OCI-LY3 (cell line): ENCODE data around the gene ROCK1.
"Not testable (repeated sequence)": the region's sequence is repeated elsewhere in the genome, so short reads cannot be mapped to it uniquely, and the experiment has no call there.

Experiments used
- H2AFZ ChIP-seq: fragments of 200-600, 300-600 bp; shearing (Covaris generic); 2 replicates; pipeline ENCODE4 v1.6.0; 2014; ENCODE audit warnings: antibody characterized with exemption, low read depth, low read length
- H3K27ac ChIP-seq: fragments of 200-600, 300-600 bp; sonication (generic); 2 replicates; pipeline ENCODE4 v1.5.1; 2014; ENCODE audit warnings: mild to moderate bottlenecking, low read length, moderate library complexity, mixed read lengths
- H3K27me3 ChIP-seq: fragments of 200-600, 300-600 bp; sonication (generic); 2 replicates; pipeline ENCODE4 v1.6.1; 2014; ENCODE audit warnings: low read depth, low read length, mixed read lengths
- H3K36me3 ChIP-seq: fragments of 200-600, 300-600 bp; sonication (generic); replicated peaks from 2 replicates; pipeline ENCODE3; 2014; ENCODE audit warnings: low read depth, low read length, mixed read lengths
- H3K4me1 ChIP-seq: fragments of 300-600, 200-600 bp; sonication (generic); 2 replicates; pipeline ENCODE4 v1.6.1; 2014; ENCODE audit warnings: low read length, mixed read lengths
- H3K4me2 ChIP-seq: fragments of 200-600, 300-600 bp; sonication (generic); 2 replicates; pipeline ENCODE4 v1.6.1; 2014; ENCODE audit warnings: low read length, mixed read lengths
- H3K4me3 ChIP-seq: fragments of 300-600, 200-600 bp; sonication (generic); 2 replicates; pipeline ENCODE4 v1.5.1; 2014; ENCODE audit warnings: antibody characterized with exemption, mild to moderate bottlenecking, low read length, moderate library complexity
- H3K79me2 ChIP-seq: fragments of 300-600, 200-600 bp; shearing (Covaris generic); 2 replicates; pipeline ENCODE4 v1.6.1; 2014; ENCODE audit warnings: mild to moderate bottlenecking, low read length, mixed read lengths
- H3K9ac ChIP-seq: fragments of 300-600, 200-600 bp; shearing (Covaris generic); 2 replicates; pipeline ENCODE4 v1.6.0; 2014; ENCODE audit warnings: mild to moderate bottlenecking, low read length, moderate library complexity
- H3K9me3 ChIP-seq: fragments of 200-600, 300-600 bp; shearing (Covaris generic); 2 replicates; pipeline ENCODE4 v1.6.1; 2014; ENCODE audit warnings: low read length, mixed read lengths; ENCODE audit not compliant: insufficient read depth
- H4K20me1 ChIP-seq: fragments of 200-600, 300-600 bp; sonication (generic); 2 replicates; pipeline ENCODE4 v1.6.1; 2016; ENCODE audit warnings: low read length, mixed read lengths; ENCODE audit not compliant: insufficient read depth
- CTCF ChIP-seq: fragments of 200-600, 300-600 bp; sonication (generic); IDR thresholded peaks from 2 replicates; pipeline ENCODE4 v1.5.1; 2014; ENCODE audit warnings: antibody characterized with exemption, low read length, low read depth
- EZH2phosphoT487 ChIP-seq: fragments of 200-600 bp; shearing (Covaris generic); IDR thresholded peaks from 2 replicates; pipeline ENCODE4 v1.6.1; 2018; ENCODE audit warnings: antibody characterized with exemption, mixed run types, low read depth

The ROCK1 gene

GRCh38 chr18:20966795-20967194 is 144.8 kb downstream of the ROCK1 start:
- Histone ChIP-seq H3K9me3 (no peaks in the 10 kb centered on the region), H2AFZ (no peak overlapping the region), H3K27ac (no peak overlapping the region), H3K4me1 (peaks cover 6% of the 10 kb centered on the region; the same call in 1 of the 2 replicates), H3K27me3 (no peaks in the 10 kb centered on the region), H3K4me3 (no peak overlapping the region), H3K79me2 (no peaks in the 10 kb centered on the region), H3K36me3 (peaks cover 23% of the 10 kb centered on the region), H4K20me1 (no peaks in the 10 kb centered on the region; the same call in 1 of the 2 replicates), H3K4me2 (no peak overlapping the region), H3K9ac (no peak overlapping the region)
- TF ChIP-seq EZH2phosphoT487: no peak
- TF ChIP-seq CTCF: no peak

GRCh38 chr18:20963027-20963426 is 148.6 kb downstream of the ROCK1 start:
- H3K79me2 ChIP-seq: no peaks in the 10 kb centered on the region
- no peak overlapping the region for H3K27ac ChIP-seq
- no peak overlapping the region for H2AFZ ChIP-seq
- no peak overlapping the region for H3K4me3 ChIP-seq
- no peak overlapping the region for H3K9ac ChIP-seq
- H3K4me1 ChIP-seq: no peaks in the 10 kb centered on the region
- no peak overlapping the region for H3K4me2 ChIP-seq
- H3K36me3 ChIP-seq: peaks cover 19% of the 10 kb centered on the region
- no peak for TF ChIP-seq EZH2phosphoT487
- no peaks in the 10 kb centered on the region; the same call in 1 of the 2 replicates for H4K20me1 ChIP-seq
- no peaks in the 10 kb centered on the region for H3K9me3 ChIP-seq
- H3K27me3 ChIP-seq: no peaks in the 10 kb centered on the region

- Histone ChIP-seq H3K36me3 (peaks cover 9% of the 10 kb centered on the region), H4K20me1 (no peaks in the 10 kb centered on the region; the same call in 1 of the 2 replicates)
- TF ChIP-seq CTCF: no peak
Measured at GRCh38 chr18:20960735-20961134, 150.9 kb downstream of the ROCK1 start.

GRCh38 chr18:20950827-20951226 is 160.8 kb downstream of the ROCK1 start:
- not testable (repeated sequence) for H3K4me2 ChIP-seq, H3K79me2 ChIP-seq, H4K20me1 ChIP-seq, H2AFZ ChIP-seq, H3K9me3 ChIP-seq, H3K4me1 ChIP-seq, H3K9ac ChIP-seq, H3K27ac ChIP-seq, H3K4me3 ChIP-seq, H3K27me3 ChIP-seq, H3K36me3 ChIP-seq

More at GRCh38 chr18:20960735-20961134, 150.9 kb downstream of the ROCK1 start:
- Histone ChIP-seq H3K4me1 (no peaks in the 10 kb centered on the region), H2AFZ (no peak overlapping the region), H3K4me3 (no peak overlapping the region), H3K79me2 (no peaks in the 10 kb centered on the region), H3K27me3 (no peaks in the 10 kb centered on the region), H3K9ac (no peak overlapping the region), H3K27ac (no peak overlapping the region), H3K9me3 (no peaks in the 10 kb centered on the region), H3K4me2 (no peak overlapping the region)
